ENCODE data around the gene DST.

GRCh38 chr6:56687551-56687950, 44.9 kb upstream of the DST start:
- no peak for TF ChIP-seq CTCF (conservative IDR thresholded peaks at IDR 0.05; ENCODE audit: low read depth, low read length)
- TF ChIP-seq EZH2 (IDR thresholded peaks at IDR 0.05; ENCODE audit: borderline replicate concordance, low read depth, low read length, poor library complexity, severe bottlenecking), result no peak
